Transverse colon (tissue), 4 donors: ENCODE data around the gene HK1.

Source experiments
- CTCF ChIP-seq, 5 experiments: fragments of 200-600 bp in 3 of 5; fragments of 450-650 bp in 2 of 5; sonication (generic) in 3 of 5; IDR thresholded peaks; 1 replicate in 2 of 5; 2 replicates in 3 of 5; pipeline ENCODE4 v1.5.1; 2016 to 2017; ENCODE audit warnings: antibody characterized with exemption in 5 of 5, inconsistent platforms in 3 of 5, mild to moderate bottlenecking in 2 of 5, moderate library complexity in 1 of 5
- POLR2A ChIP-seq: fragments of 450-650 bp; IDR thresholded peaks from one replicate; pipeline ENCODE4 v1.6.1; 2016; ENCODE audit warnings: antibody characterized with exemption, mild to moderate bottlenecking, moderate library complexity
- POLR2AphosphoS5 ChIP-seq, 3 donors: sonication (generic); formaldehyde crosslinking; IDR thresholded peaks; one replicate each; pipeline ENCODE4 v1.6.1; 2016; ENCODE audit warnings: antibody characterized with exemption in 3 of 3

- TF ChIP-seq CTCF (IDR thresholded peaks at IDR 0.05) (no peak), POLR2A (no peak), POLR2AphosphoS5 (IDR thresholded peaks at IDR 0.05) (no peak)
Observed at GRCh38 chr10:69383558-69383957, 105.3 kb downstream of the HK1 start.
